Smooth muscle cell (in vitro differentiated cells): Measurements from ENCODE around the gene RNLS. TPM values are rescaled to one million over a fixed set of nuclear protein-coding genes. Genes with fewer than 3 reads are reported as not detected.

Source experiments
- DNase-seq: peaks from one replicate; lab custom pipeline; 2025; ENCODE audit not compliant: unreplicated experiment; lab: John Stamatoyannopoulos, UW
- H2AFZ ChIP-seq: fragments of 200-600 bp; sonication (generic); 2 replicates; pipeline ENCODE4 v1.6.0; 2016; ENCODE audit warnings: antibody characterized with exemption, low read depth, mild to moderate bottlenecking
- H3F3A ChIP-seq: fragments of 200-600 bp; sonication (generic); 2 replicates; pipeline ENCODE4 v1.6.0; 2017; ENCODE audit warnings: antibody characterized with exemption, low read depth
- H3K27ac ChIP-seq: fragments of 200-600 bp; sonication (generic); 2 replicates; pipeline ENCODE4 v1.5.1; 2016; ENCODE audit warnings: low read depth, mild to moderate bottlenecking
- H3K27me3 ChIP-seq: fragments of 200-600 bp; sonication (generic); 2 replicates; pipeline ENCODE4 v1.6.1; 2016; ENCODE audit warnings: low read depth, mild to moderate bottlenecking
- H3K36me3 ChIP-seq: fragments of 200-600 bp; sonication (generic); 2 replicates; pipeline ENCODE4 v1.5.1; 2016; ENCODE audit warnings: low read depth
- H3K4me1 ChIP-seq: fragments of 200-600 bp; sonication (generic); 2 replicates; pipeline ENCODE4 v1.5.1; 2016; ENCODE audit warnings: low read depth
- H3K4me2 ChIP-seq: fragments of 200-600 bp; sonication (generic); 2 replicates; pipeline ENCODE4 v1.6.0; 2016; ENCODE audit warnings: mild to moderate bottlenecking
- H3K4me3 ChIP-seq: fragments of 200-600 bp; sonication (generic); 2 replicates; pipeline ENCODE4 v1.5.1; 2016; ENCODE audit warnings: mild to moderate bottlenecking
- H3K79me2 ChIP-seq: fragments of 200-600 bp; sonication (generic); 2 replicates; pipeline ENCODE4 v1.6.0; 2016; ENCODE audit warnings: low read depth, mild to moderate bottlenecking
- H3K9ac ChIP-seq: fragments of 200-600 bp; sonication (generic); 2 replicates; pipeline ENCODE4 v1.6.0; 2016; ENCODE audit warnings: low read depth
- H3K9me3 ChIP-seq: fragments of 200-600 bp; sonication (generic); replicated peaks from 2 replicates; pipeline ENCODE4 v1.5.1; 2016; ENCODE audit warnings: low read depth
- H4K20me1 ChIP-seq: fragments of 200-600 bp; sonication (generic); 2 replicates; pipeline ENCODE4 v1.6.0; 2016; ENCODE audit warnings: low read depth
- WGBS: methylation state at CpG from one replicate; pipeline ENCODE4 v1.1.7; 2016; ENCODE audit warnings: low lambda C conversion rate; 5-methylcytosine and 5-hydroxymethylcytosine counted together
- polyA plus RNA-seq: library from polyadenylated mRNA; unstranded; fragments of >200 nt; fragmentation: Nextera tagmentation; extraction: Ambion mirVana; gene quantifications from 2 replicates; pipeline ENCODE4 v1.2.1, GENCODE V29; 2016
- total RNA-seq: library from RNA; depleted of rRNA; stranded (reverse); fragments of >200 nt; gene quantifications from 2 replicates; pipeline ENCODE4 v1.2.3, GENCODE V29; 2014
- TF ChIP-seq, protein P1 (sequence below): fragments of 200-600 bp; sonication (generic); IDR thresholded peaks from 2 replicates; pipeline ENCODE4 v1.5.1; 2017; ENCODE audit warnings: borderline replicate concordance, mild to moderate bottlenecking, antibody characterized with exemption; ENCODE audit not compliant: insufficient read depth, poor library complexity, severe bottlenecking

RNLS gene
- total and polyA plus RNA-seq, 2 experiments from 2014 or later = 4.8 to 11.2 TPM

DNA sequence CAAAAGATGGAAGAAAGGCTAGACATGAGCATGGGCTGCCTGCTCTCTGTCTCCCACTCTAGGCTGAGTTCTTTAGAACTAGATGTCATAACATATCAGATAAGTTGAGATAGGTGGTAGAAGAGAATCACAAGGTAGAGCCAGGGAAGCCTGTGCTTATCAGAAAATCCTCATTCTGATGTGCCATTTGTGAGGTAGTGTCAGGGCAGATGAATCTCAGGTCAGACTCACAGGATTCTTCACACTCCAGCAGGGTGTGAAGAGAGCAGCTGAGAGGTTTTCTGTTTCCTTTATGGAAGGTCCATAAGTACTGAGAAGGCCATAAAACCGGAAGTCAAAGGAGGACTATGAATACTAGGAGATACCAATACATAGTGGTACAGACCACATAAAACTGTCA is 132.9 kb downstream of the RNLS start:
- 65% methylated on average over 1 of the region's 1 CpG for WGBS
- TF ChIP-seq, protein P1, sequence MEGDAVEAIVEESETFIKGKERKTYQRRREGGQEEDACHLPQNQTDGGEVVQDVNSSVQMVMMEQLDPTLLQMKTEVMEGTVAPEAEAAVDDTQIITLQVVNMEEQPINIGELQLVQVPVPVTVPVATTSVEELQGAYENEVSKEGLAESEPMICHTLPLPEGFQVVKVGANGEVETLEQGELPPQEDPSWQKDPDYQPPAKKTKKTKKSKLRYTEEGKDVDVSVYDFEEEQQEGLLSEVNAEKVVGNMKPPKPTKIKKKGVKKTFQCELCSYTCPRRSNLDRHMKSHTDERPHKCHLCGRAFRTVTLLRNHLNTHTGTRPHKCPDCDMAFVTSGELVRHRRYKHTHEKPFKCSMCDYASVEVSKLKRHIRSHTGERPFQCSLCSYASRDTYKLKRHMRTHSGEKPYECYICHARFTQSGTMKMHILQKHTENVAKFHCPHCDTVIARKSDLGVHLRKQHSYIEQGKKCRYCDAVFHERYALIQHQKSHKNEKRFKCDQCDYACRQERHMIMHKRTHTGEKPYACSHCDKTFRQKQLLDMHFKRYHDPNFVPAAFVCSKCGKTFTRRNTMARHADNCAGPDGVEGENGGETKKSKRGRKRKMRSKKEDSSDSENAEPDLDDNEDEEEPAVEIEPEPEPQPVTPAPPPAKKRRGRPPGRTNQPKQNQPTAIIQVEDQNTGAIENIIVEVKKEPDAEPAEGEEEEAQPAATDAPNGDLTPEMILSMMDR = no peak
- H3K27ac ChIP-seq = no peak overlapping the region

DNA sequence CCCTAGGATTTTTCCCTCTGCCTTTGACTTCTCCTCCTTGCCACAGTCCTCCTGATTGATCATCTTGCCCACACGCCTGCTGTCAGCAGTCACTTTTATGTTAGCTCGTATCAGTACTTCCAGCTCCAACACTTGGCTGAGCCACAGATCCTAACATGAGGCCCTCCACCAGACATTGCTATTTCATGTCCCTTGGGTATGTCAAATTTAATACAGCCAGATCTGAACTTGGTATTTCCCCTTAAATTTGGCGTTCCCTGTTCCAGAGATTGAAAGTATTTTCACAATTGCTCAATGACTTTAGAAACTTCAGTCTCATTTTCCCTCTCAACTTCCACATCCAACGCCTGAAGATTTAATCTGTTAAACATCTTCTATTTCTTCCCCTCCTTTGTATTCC is 140.4 kb downstream of the RNLS start:
- no peaks in the 10 kb centered on the region for H4K20me1 ChIP-seq
- H3K27ac ChIP-seq = no peak overlapping the region
- no peak overlapping the region for H3K4me2 ChIP-seq
- H3K79me2 ChIP-seq = no peaks in the 10 kb centered on the region
- H3K4me3 ChIP-seq = no peak overlapping the region
- H3K4me1 ChIP-seq = no peaks in the 10 kb centered on the region
- no peak overlapping the region for H2AFZ ChIP-seq
- no peaks in the 10 kb centered on the region for H3K9me3 ChIP-seq
- TF ChIP-seq, protein P1 = no peak
- WGBS = 65% methylated on average over 4 of the region's 4 CpGs
- no peaks in the 10 kb centered on the region for H3K27me3 ChIP-seq
- H3F3A ChIP-seq = no peaks in the 10 kb centered on the region
- no peak for DNase-seq
- no peak overlapping the region for H3K9ac ChIP-seq
- H3K36me3 ChIP-seq = no peaks in the 10 kb centered on the region

More for the DNA sequence above, 132.9 kb downstream of the RNLS start:
- Histone ChIP-seq H3K4me2 (no peak overlapping the region), H3F3A (no peaks in the 10 kb centered on the region), H3K36me3 (no peaks in the 10 kb centered on the region), H3K27me3 (peaks cover 4% of the 10 kb centered on the region), H3K4me1 (no peaks in the 10 kb centered on the region), H3K79me2 (no peaks in the 10 kb centered on the region), H3K9me3 (no peaks in the 10 kb centered on the region), H2AFZ (no peak overlapping the region), H3K9ac (no peak overlapping the region), H4K20me1 (no peaks in the 10 kb centered on the region), H3K4me3 (no peak overlapping the region)
- DNase-seq = no peak

DNA sequence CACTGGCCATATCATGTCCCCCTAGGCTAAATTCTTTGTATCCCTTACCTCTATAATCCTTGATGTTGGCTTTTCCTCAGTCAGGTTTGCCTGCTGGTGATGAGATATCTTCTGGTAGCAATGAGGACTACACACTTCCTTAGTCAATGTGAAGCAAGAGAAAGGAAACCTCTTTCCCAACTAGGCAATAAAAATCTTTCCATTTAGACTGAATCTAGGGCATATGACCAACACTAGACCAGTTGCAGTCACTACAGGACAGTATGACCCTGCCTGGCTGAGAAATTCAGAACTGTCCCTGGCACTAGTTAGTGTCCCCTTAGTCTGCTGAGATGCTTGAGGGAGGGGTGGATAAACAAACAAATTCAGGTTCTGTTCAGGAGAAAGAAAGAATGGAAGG is 142.6 kb downstream of the RNLS start:
- no peaks in the 10 kb centered on the region for H4K20me1 ChIP-seq
- H3K4me2 ChIP-seq = no peak overlapping the region
- no peak overlapping the region for H3K4me3 ChIP-seq
- no peaks in the 10 kb centered on the region for H3K9me3 ChIP-seq
- H3F3A ChIP-seq = no peaks in the 10 kb centered on the region
- no peaks in the 10 kb centered on the region for H3K79me2 ChIP-seq
- H2AFZ ChIP-seq = no peak overlapping the region
- no peak overlapping the region for H3K9ac ChIP-seq
- peaks cover 3% of the 10 kb centered on the region for H3K27me3 ChIP-seq
- no peaks in the 10 kb centered on the region for H3K4me1 ChIP-seq
- H3K36me3 ChIP-seq = no peaks in the 10 kb centered on the region
- H3K27ac ChIP-seq = no peak overlapping the region
- TF ChIP-seq, protein P1 = no peak
- no peak for DNase-seq

DNA sequence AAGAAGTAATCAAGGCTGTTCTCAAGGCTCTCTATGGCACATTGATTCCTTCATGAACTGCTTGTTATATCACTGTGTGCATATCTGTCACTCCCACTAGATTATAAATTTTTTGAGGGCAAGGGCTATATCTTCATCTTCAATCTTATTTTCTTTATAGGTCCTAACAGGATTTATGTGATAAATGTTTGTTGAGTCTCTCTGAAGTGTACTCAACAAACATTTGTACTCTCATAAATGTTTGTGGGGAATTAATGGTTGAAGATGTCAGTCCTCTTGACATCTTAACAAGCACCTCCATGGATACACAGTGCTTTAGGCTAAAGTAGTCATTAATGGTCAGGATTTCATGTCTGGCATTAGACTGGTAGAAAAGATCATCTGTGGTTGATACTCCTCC is 143.2 kb downstream of the RNLS start:
- H3K4me1 ChIP-seq = no peaks in the 10 kb centered on the region
- H3K4me3 ChIP-seq = no peak overlapping the region
- TF ChIP-seq, protein P1 = no peak
- no peak overlapping the region for H2AFZ ChIP-seq
- H4K20me1 ChIP-seq = no peaks in the 10 kb centered on the region
- H3F3A ChIP-seq = no peaks in the 10 kb centered on the region
- no peak overlapping the region for H3K4me2 ChIP-seq
- no peaks in the 10 kb centered on the region for H3K79me2 ChIP-seq
- no peak overlapping the region for H3K9ac ChIP-seq
- no peaks in the 10 kb centered on the region for H3K9me3 ChIP-seq
- DNase-seq = no peak
- no peaks in the 10 kb centered on the region for H3K36me3 ChIP-seq
- H3K27ac ChIP-seq = no peak overlapping the region
- H3K27me3 ChIP-seq = peaks cover 9% of the 10 kb centered on the region
